K562 (cell line): Measurements from ENCODE around the gene UPK3BL1.
"Not testable (repeated sequence)": the region's sequence is repeated elsewhere in the genome, so short reads cannot be mapped to it uniquely, and the experiment has no call there.

Experiments
- CHD2 ChIP-seq: IDR thresholded peaks from 2 replicates; pipeline ENCODE4 v1.6.1; 2011; ENCODE audit warnings: low read depth, low read length
- CTCF ChIP-seq, 3 experiments: IDR thresholded peaks in 2 of 3; conservative IDR thresholded peaks in 1 of 3; 2 replicates each; pipeline ENCODE4 v1.5.1; 2011 to 2012; ENCODE audit warnings: low read length in 3 of 3, mild to moderate bottlenecking in 3 of 3, control low read depth in 2 of 3, improper control_type of control experiment in 1 of 3, inconsistent platforms in 1 of 3, low read depth in 1 of 3, mixed read lengths in 1 of 3, moderate library complexity in 1 of 3; ENCODE audit not compliant: insufficient read depth in 2 of 3
- E4F1 ChIP-seq: fragments of 250-450 bp; sonication (Bioruptor Pico); IDR thresholded peaks from 2 replicates; pipeline ENCODE4 v1.5.0; 2021; ENCODE audit warnings: mild to moderate bottlenecking, borderline replicate concordance
- GABPA ChIP-seq: fragments of 200-800 bp; sonication (Bioruptor generic); conservative IDR thresholded peaks from 2 replicates; pipeline ENCODE4 v1.6.1; 2016; ENCODE audit warnings: low read depth, missing genetic modification characterization, missing compliant biosample characterization
- RFX7 ChIP-seq: fragments of 250-450 bp; sonication (Bioruptor Pico); IDR thresholded peaks from 2 replicates; pipeline ENCODE4 v1.5.1; 2021; ENCODE audit warnings: mild to moderate bottlenecking
- SREBF2 ChIP-seq: sonication (generic); formaldehyde crosslinking; IDR thresholded peaks from 2 replicates; pipeline ENCODE4 v1.4.0; 2020; ENCODE audit warnings: mild to moderate bottlenecking, missing genetic modification reagents
- YBX1 ChIP-seq: fragments of 450-650 bp; IDR thresholded peaks from 2 replicates; pipeline ENCODE4 v1.7.1; 2016; ENCODE audit warnings: mild to moderate bottlenecking
- ZNF395 ChIP-seq: fragments of 200-800 bp; sonication (Bioruptor generic); IDR thresholded peaks from 2 replicates; pipeline ENCODE4 v1.6.1; 2017; ENCODE audit warnings: missing genetic modification characterization, missing compliant biosample characterization
- ZNF830 ChIP-seq: fragments of 250-450 bp; sonication (Bioruptor Pico); IDR thresholded peaks from 2 replicates; pipeline ENCODE4 v1.5.0; 2021; ENCODE audit warnings: mild to moderate bottlenecking
- ZZZ3 ChIP-seq: fragments of 450-650 bp; IDR thresholded peaks from 2 replicates; pipeline ENCODE4 v1.6.1; 2016; ENCODE audit warnings: antibody characterized with exemption, mild to moderate bottlenecking, moderate library complexity

- TF ChIP-seq E4F1; GABPA (tag); SREBF2; YBX1; ZZZ3; ZNF830; ZNF395 (CRISPR knock-in tag); CHD2; CTCF (IDR thresholded peaks at IDR 0.05 in 2 of 3, conservative IDR thresholded peaks at IDR 0.05 in 1 of 3; ENCODE audit: insufficient read depth in 2 of 3, low read depth in 1 of 3, low read length in 3 of 3); RFX7 (CRISPR knock-in tag): not testable (repeated sequence)
Measured at GRCh38 chr7:102643404-102643803, 813 bp upstream of the UPK3BL1 start.
